Measurements from ENCODE around the gene KRTAP6-3. TPM values are rescaled to one million over a fixed set of nuclear protein-coding genes. Genes with fewer than 3 reads are reported as not detected.

Gene KRTAP6-3
- total and polyA plus RNA-seq, 2 experiments from 2014 or later = not detected

- Mint-ChIP-seq H3K36me3 (ENCODE audit: low read depth) (no peaks in the 10 kb centered on the region), H3K4me3 (no peak within 1 kb of the TSS), H3K27me3 (ENCODE audit: insufficient read depth, low read depth, poor library complexity) (no peaks in the 10 kb centered on the region), H3K4me1 (no peaks in the 10 kb centered on the region), H3K27ac (no peak within 1 kb of the TSS), H3K9me3 (no peaks in the 10 kb centered on the region)
- no peak for TF ChIP-seq ZNF462 (CRISPR knock-in tag; IDR thresholded peaks at IDR 0.05)
- TF ChIP-seq EZH2 (IDR thresholded peaks at IDR 0.05; ENCODE audit: low read depth, unreplicated experiment) = no peak
- TF ChIP-seq NANOG (IDR thresholded peaks at IDR 0.05; ENCODE audit: borderline replicate concordance) = no peak
- no peak for TF ChIP-seq POLR2AphosphoS5 (IDR thresholded peaks at IDR 0.05; ENCODE audit: low read depth)
- TF ChIP-seq CREB1 (CRISPR knock-in tag; IDR thresholded peaks at IDR 0.05; ENCODE audit: low read depth) = no peak
- TF ChIP-seq CTCF (conservative IDR thresholded peaks at IDR 0.05; ENCODE audit: low read depth in 2 of 2) = no peak
- TF ChIP-seq JUNB (IDR thresholded peaks at IDR 0.05; ENCODE audit: unreplicated experiment) = no peak
- TF ChIP-seq STAT1 (IDR thresholded peaks at IDR 0.05; ENCODE audit: unreplicated experiment) = no peak
- no peak for TF ChIP-seq ZNF331 (CRISPR knock-in tag; IDR thresholded peaks at IDR 0.05; ENCODE audit: low read depth)
- TF ChIP-seq EZH2phosphoT487 (IDR thresholded peaks at IDR 0.05; ENCODE audit: unreplicated experiment) = no peak
- no peak for TF ChIP-seq ZNF114 (CRISPR knock-in tag; IDR thresholded peaks at IDR 0.05)
- Histone ChIP-seq H3K4me2 (no peak within 1 kb of the TSS), H4K20me1 (replicated peaks; ENCODE audit: insufficient read depth) (no peaks in the 10 kb centered on the region), H3K36me3 (ENCODE audit: insufficient read depth) (no peaks in the 10 kb centered on the region), H3K27ac (ENCODE audit: low read depth) (no peak within 1 kb of the TSS), H3K79me2 (replicated peaks; ENCODE audit: insufficient read depth) (no peaks in the 10 kb centered on the region), H3K4me3 (no peak within 1 kb of the TSS), H3K9me2 (ENCODE audit: insufficient read depth) (no peaks in the 10 kb centered on the region), H3F3A (replicated peaks; ENCODE audit: low read depth) (no peaks in the 10 kb centered on the region), H3K4me1 (ENCODE audit: insufficient read depth) (no peaks in the 10 kb centered on the region), H3K27me3 (ENCODE audit: insufficient read depth) (no peaks in the 10 kb centered on the region), H2AFZ (0 out of 2 replicates have a peak within 1 kb of the TSS, but pooled peaks have one; percentile 2)
- ATAC-seq (no peak), DNase-seq (ENCODE audit: low spot score) (no peak)
Observed at GRCh38 chr21:30590297-30590696, 1.9 kb upstream of the KRTAP6-3 start, which contains the start of gene KRTAP22-2. Gene KRTAP22-2 (minus strand): TSS chr21:30590397.

Data from GM23338 (cell line).